ENCODE data around the gene SNAI3.

The SNAI3 gene

DNA sequence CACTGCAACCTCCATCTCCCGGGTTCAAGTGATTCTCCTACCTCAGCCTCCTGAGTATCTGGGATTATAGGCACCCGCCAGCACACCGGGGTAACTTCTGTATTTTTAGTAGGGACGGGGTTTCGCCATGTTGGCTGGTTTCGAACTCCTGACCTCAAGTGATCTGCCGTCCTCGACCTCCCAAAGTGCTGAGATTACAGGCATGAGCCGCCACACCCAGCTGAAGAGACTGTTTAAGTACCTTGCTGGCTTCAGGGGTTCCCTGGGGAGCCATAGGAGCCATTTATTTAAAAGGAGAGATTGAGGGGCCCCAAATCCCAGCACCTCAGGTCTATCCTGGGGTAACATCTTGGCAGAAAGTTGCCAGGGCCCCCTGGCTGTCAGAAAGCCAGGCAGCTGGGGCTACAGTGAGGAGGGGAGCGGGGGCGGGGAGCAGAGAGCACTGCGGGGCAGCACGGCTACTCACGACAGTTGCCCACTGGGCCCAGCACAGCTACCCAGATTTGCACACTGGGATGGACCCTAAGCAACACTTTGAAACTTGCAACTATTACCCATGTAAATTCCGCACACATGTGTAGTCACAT lies 1.6 kb downstream of the SNAI3 start:
- Histone ChIP-seq H3K4me3 (ENCODE audit: low read depth in 1 of 5, low read length in 5 of 5) (no peak overlapping the region), H3K4me1 (ENCODE audit: control insufficient read depth in 5 of 5, insufficient read depth in 5 of 5, low read length in 5 of 5) (peaks cover 0 to 42% (median 34%) of the 10 kb centered on the region in 5 donors), H3K36me3 (ENCODE audit: control insufficient read depth in 5 of 5, insufficient read depth in 5 of 5, low read length in 5 of 5) (no peaks in the 10 kb centered on the region), H3K27ac (ENCODE audit: low read depth, low read length) (no peak overlapping the region), H3K9me3 (ENCODE audit: control insufficient read depth in 5 of 5, low read length in 5 of 5) (no peaks in the 10 kb centered on the region), H3K27me3 (ENCODE audit: control insufficient read depth in 5 of 5, insufficient read depth in 4 of 5, low read length in 5 of 5) (peaks cover 22 to 56% (median 40%) of the 10 kb centered on the region in 5 donors), H3K9ac (ENCODE audit: low read length in 5 of 5) (no peak overlapping the region)

DNA sequence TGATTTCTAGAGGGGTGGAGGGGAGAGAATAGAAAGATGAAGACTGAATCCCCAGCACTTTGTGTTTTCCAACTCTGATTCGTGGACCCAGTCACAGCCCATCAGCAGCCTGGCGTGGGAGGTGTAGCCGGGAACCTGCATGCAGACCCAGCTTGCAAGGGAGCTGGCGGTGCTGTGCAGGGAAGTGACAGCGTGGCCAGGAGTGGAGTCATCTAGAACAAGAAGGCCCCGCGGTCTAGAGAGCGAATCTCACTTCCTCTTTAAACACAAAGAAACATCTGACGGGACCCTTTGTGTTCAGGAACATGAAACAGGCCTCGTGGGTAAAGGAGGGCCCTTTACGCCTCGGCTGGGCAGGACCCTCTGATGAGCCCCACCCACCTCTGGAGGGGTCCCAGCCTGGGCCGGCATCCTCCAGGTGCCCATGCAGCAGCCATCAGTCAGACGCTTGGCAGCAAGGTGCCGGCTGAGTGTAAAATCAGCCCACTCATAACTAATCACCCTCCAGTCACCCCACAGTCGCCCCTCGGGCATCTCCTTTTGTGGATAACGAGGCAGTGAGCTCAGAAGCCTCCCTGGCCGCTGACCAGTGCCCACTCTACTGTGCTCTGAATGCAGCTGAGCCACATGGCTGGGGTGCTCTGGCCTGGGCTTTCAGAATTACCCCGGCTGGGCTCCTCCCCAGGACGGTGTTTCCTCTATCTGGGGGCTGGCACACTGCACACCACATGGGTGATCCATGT lies 4.4 kb downstream of the SNAI3 start:
- H3K4me1 ChIP-seq (ENCODE audit: control insufficient read depth in 5 of 5, insufficient read depth in 5 of 5, low read length in 5 of 5) = peaks cover 0 to 47% (median 30%) of the 10 kb centered on the region in 5 donors
- H3K27ac ChIP-seq (ENCODE audit: low read depth, low read length) = no peak overlapping the region
- no peak overlapping the region for H3K9ac ChIP-seq (ENCODE audit: low read length in 5 of 5)
- H3K27me3 ChIP-seq (ENCODE audit: control insufficient read depth in 5 of 5, insufficient read depth in 4 of 5, low read length in 5 of 5) = peaks cover 36 to 56% (median 39%) of the 10 kb centered on the region in 5 donors
- H3K9me3 ChIP-seq (ENCODE audit: control insufficient read depth in 5 of 5, low read length in 5 of 5) = no peaks in the 10 kb centered on the region
- peaks cover 0 to 4% (median 0%) of the 10 kb centered on the region in 5 donors for H3K36me3 ChIP-seq (ENCODE audit: control insufficient read depth in 5 of 5, insufficient read depth in 5 of 5, low read length in 5 of 5)
- no peak overlapping the region for H3K4me3 ChIP-seq (ENCODE audit: low read depth in 1 of 5, low read length in 5 of 5)

DNA sequence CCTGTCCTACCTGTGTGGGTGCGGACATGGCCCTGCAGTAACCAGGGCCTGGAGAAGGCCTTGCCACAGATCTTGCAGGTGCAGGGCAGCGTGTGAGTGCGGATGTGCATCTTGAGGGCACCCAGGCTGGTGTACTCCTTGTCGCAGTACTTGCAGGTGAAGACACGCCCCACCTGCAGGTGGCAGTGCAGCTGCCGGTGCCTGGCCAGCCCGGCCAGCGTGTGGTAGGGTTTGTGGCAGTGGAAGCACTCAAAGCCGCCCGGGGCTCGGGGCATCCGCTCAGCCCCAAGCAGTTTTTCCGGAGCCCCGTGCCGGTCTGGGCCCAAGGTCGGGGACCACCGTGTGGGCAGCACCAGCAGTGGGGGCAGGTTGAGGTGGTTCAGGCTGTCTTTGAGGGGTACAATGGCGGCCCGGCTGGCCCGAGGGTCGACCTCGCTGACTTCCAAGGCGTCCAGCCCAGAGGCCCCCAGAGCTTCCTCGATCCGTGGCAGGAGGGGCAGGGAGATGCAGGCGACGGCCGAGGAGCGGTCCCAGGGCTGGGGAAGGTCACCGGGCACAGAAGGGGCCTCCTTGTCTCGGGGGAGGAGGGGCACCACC lies 5.1 kb downstream of the SNAI3 start:
- no peak overlapping the region for H3K4me3 ChIP-seq (ENCODE audit: low read depth in 1 of 5, low read length in 5 of 5)
- no peak overlapping the region for H3K27ac ChIP-seq (ENCODE audit: low read depth, low read length)
- H3K36me3 ChIP-seq (ENCODE audit: control insufficient read depth in 5 of 5, insufficient read depth in 5 of 5, low read length in 5 of 5) = peaks cover 0 to 4% (median 0%) of the 10 kb centered on the region in 5 donors
- no peaks in the 10 kb centered on the region for H3K9me3 ChIP-seq (ENCODE audit: control insufficient read depth in 5 of 5, low read length in 5 of 5)
- no peak overlapping the region for H3K9ac ChIP-seq (ENCODE audit: low read length in 5 of 5)
- H3K27me3 ChIP-seq (ENCODE audit: control insufficient read depth in 5 of 5, insufficient read depth in 4 of 5, low read length in 5 of 5) = peaks cover 36 to 56% (median 39%) of the 10 kb centered on the region in 5 donors
- H3K4me1 ChIP-seq (ENCODE audit: control insufficient read depth in 5 of 5, insufficient read depth in 5 of 5, low read length in 5 of 5) = peaks cover 0 to 42% (median 25%) of the 10 kb centered on the region in 5 donors

DNA sequence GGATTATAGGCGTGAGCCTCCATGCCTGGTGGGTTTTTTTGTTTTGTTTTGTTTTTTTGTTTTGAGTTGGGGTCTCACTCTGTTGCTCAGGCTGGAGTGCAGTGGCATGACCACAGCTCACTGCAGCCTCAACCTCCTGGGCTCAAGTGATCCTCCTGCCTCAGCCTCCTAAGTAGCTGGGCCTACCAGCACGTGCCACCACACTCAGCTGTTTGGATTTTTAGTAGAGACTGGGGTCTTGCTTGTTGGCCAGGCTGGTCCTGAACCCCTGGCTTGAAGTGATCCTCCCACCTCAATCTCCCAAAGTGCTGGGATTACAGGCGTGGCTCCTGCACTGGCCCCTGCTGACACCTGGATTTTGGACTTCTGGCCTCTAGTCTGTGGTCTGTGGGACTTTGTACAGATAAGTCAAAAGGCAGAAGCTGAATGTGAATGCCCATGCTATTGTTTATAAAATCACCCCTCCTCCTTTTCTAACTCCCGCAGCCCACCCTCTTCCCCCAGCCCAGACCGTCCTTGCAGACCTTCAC lies 5.7 kb downstream of the SNAI3 start:
- Histone ChIP-seq H3K9ac (ENCODE audit: low read length in 5 of 5) (no peak overlapping the region), H3K27ac (ENCODE audit: low read depth, low read length) (no peak overlapping the region), H3K36me3 (ENCODE audit: control insufficient read depth in 5 of 5, insufficient read depth in 5 of 5, low read length in 5 of 5) (peaks cover 0 to 4% (median 2%) of the 10 kb centered on the region in 5 donors), H3K27me3 (ENCODE audit: control insufficient read depth in 5 of 5, insufficient read depth in 4 of 5, low read length in 5 of 5) (peaks cover 36 to 54% (median 37%) of the 10 kb centered on the region in 5 donors), H3K4me1 (ENCODE audit: control insufficient read depth in 5 of 5, insufficient read depth in 5 of 5, low read length in 5 of 5) (peaks cover 0 to 36% (median 20%) of the 10 kb centered on the region in 5 donors), H3K9me3 (ENCODE audit: control insufficient read depth in 5 of 5, low read length in 5 of 5) (no peaks in the 10 kb centered on the region), H3K4me3 (ENCODE audit: low read depth in 1 of 5, low read length in 5 of 5) (no peak overlapping the region)

DNA sequence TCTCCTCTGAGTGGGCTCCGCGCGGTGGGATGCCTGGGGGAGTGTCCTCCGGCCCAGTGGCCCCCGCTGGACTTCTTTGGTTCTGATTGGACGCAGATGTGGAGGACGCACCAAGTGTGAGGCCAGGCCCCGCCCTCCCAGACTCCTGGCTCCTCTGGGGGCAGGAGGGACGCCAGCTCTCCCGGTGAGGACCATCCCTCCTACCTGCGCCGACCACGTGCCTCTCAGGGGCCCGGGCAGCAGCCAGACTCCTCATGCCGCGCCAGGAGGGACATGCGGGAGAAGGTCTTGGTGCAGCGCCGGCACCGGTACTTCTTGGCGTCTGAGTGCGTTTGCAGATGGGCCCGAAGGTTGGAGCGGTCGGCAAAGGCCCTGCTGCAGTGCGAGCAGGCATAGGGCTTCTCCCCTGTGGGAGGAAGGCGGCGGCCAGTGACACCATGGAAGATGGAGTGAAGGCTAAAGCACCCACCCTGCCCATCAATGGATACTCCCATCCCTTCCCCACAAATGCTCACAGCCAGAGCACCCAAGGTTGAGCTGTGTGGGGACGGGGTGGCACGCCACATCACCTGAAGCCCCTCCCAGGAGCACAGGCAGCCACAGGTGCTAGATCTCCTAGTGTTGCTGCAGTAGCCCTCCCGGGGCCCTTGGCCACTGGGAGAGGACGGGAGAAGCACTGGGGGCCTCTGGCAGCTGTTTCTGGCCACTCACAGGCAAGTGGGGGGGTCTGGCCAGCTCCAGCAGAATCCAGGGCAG lies 7.9 kb downstream of the SNAI3 start:
- no peak overlapping the region for H3K27ac ChIP-seq (ENCODE audit: low read depth, low read length)
- H3K9ac ChIP-seq (ENCODE audit: low read length in 5 of 5) = no peak overlapping the region
- H3K9me3 ChIP-seq (ENCODE audit: control insufficient read depth in 5 of 5, low read length in 5 of 5) = no peaks in the 10 kb centered on the region
- H3K4me3 ChIP-seq (ENCODE audit: low read depth in 1 of 5, low read length in 5 of 5) = no peak overlapping the region
- peaks cover 25 to 36% (median 34%) of the 10 kb centered on the region in 5 donors for H3K27me3 ChIP-seq (ENCODE audit: control insufficient read depth in 5 of 5, insufficient read depth in 4 of 5, low read length in 5 of 5)
- peaks cover 0 to 14% (median 9%) of the 10 kb centered on the region in 5 donors for H3K36me3 ChIP-seq (ENCODE audit: control insufficient read depth in 5 of 5, insufficient read depth in 5 of 5, low read length in 5 of 5)
- H3K4me1 ChIP-seq (ENCODE audit: control insufficient read depth in 5 of 5, insufficient read depth in 5 of 5, low read length in 5 of 5) = peaks cover 0 to 27% (median 13%) of the 10 kb centered on the region in 5 donors

DNA sequence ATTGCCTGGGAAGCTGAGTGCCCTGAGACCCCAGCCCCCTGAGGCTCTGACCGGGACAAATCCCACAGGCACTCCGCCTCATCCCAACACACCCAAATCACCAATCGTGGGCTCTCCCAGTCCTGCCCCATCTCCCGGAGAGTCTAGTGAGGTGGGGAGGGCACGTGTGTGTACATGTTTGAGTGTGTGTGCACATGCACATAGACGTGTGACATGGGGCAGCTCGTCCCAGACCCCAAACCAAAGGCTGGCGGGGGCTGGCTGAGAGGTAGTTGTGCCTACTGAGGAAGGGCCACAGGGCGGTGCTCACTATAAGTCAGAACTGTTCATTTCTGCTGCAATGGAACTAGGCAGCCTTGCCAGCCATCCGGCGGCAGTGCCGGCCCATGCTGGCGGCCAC lies 8.6 kb downstream of the SNAI3 start:
- H3K4me1 ChIP-seq (ENCODE audit: control insufficient read depth in 5 of 5, insufficient read depth in 5 of 5, low read length in 5 of 5) = peaks cover 0 to 27% (median 13%) of the 10 kb centered on the region in 5 donors
- H3K27ac ChIP-seq (ENCODE audit: low read depth, low read length) = no peak overlapping the region
- H3K9ac ChIP-seq (ENCODE audit: low read length in 5 of 5) = no peak overlapping the region
- no peaks in the 10 kb centered on the region for H3K9me3 ChIP-seq (ENCODE audit: control insufficient read depth in 5 of 5, low read length in 5 of 5)
- no peak overlapping the region for H3K4me3 ChIP-seq (ENCODE audit: low read depth in 1 of 5, low read length in 5 of 5)
- peaks cover 25 to 36% (median 34%) of the 10 kb centered on the region in 5 donors for H3K27me3 ChIP-seq (ENCODE audit: control insufficient read depth in 5 of 5, insufficient read depth in 4 of 5, low read length in 5 of 5)
- peaks cover 0 to 14% (median 9%) of the 10 kb centered on the region in 5 donors for H3K36me3 ChIP-seq (ENCODE audit: control insufficient read depth in 5 of 5, insufficient read depth in 5 of 5, low read length in 5 of 5)

DNA sequence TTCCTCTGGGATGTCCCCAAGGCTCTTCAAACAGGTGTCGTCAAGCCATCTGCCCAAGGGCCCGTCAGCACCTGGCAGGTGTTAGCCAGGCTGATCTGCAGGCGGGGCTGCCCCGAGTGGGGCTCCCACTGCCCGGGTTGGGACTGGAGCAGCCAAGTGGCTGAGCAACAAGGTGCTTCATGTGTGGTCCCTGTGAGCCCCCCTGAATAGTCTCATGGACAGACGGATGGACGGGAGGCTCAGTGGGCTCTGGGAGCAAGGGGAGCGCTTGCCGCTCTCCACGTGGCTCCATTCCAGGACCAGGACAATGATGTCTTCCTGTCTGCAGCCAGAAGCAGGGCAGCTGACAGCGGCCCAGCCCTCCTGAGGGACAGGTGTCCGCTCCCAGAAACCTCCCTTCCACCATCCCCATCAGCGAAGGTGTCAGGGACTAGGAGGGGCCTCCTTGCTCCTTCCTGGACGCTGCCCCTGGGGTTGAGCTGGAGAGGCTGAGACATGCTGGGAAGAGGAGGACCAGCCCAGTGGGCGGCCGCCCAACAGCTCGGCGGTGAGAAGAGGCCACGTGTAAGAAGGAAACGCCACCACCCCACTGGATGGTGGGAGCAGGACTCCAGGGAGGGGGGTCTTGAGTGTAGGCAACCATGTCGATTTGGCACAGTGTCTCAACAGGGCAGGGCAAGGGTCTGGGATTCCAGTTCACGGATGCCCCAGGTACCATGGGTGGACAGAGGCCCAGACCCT lies 9.6 kb downstream of the SNAI3 start:
- Histone ChIP-seq H3K27me3 (ENCODE audit: control insufficient read depth in 5 of 5, insufficient read depth in 4 of 5, low read length in 5 of 5) (peaks cover 18 to 29% (median 27%) of the 10 kb centered on the region in 5 donors), H3K36me3 (ENCODE audit: control insufficient read depth in 5 of 5, insufficient read depth in 5 of 5, low read length in 5 of 5) (peaks cover 0 to 18% (median 9%) of the 10 kb centered on the region in 5 donors), H3K9me3 (ENCODE audit: control insufficient read depth in 5 of 5, low read length in 5 of 5) (no peaks in the 10 kb centered on the region), H3K27ac (ENCODE audit: low read depth, low read length) (no peak overlapping the region), H3K4me3 (ENCODE audit: low read depth in 1 of 5, low read length in 5 of 5) (no peak overlapping the region), H3K4me1 (ENCODE audit: control insufficient read depth in 5 of 5, insufficient read depth in 5 of 5, low read length in 5 of 5) (peaks cover 0 to 21% (median 6%) of the 10 kb centered on the region in 5 donors), H3K9ac (ENCODE audit: low read length in 5 of 5) (no peak overlapping the region)

DNA sequence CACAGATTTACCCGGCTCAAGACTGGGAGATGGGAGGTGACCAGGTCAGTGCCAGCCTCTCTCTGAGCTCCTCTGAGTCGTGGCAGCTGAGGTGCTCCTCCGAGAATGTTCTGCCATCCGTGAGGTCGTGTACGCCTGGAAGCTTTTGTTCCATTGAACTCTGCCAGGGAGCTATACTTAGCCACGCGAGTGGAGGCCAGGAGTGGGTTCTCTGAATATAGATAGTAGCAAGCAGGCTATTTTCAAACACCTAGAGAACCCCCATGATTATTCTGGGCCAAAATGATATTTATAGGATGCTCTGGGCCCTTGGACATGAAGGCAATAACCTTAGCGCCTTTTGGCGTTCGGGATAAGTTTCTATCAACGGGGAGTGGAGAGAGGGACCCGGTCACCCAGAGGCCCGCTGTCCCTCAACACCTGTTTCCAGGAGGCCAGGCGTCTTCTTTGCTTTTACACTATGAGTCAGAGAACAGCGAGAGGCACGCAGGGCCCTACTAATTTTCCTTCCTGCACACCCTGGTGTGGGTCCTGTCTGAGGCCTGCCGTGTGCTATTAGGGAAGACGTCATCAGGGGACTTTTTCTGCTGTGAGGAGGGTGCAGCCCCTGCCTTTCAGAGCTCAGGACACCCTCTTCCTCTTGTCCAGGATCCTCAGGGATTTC lies 12.5 kb downstream of the SNAI3 start:
- H3K36me3 ChIP-seq (ENCODE audit: control insufficient read depth in 5 of 5, insufficient read depth in 5 of 5, low read length in 5 of 5) = peaks cover 0 to 19% (median 9%) of the 10 kb centered on the region in 5 donors
- peaks cover 2 to 14% (median 5%) of the 10 kb centered on the region in 5 donors for H3K4me1 ChIP-seq (ENCODE audit: control insufficient read depth in 5 of 5, insufficient read depth in 5 of 5, low read length in 5 of 5)
- H3K27ac ChIP-seq (ENCODE audit: low read depth, low read length) = no peak overlapping the region
- no peak overlapping the region for H3K4me3 ChIP-seq (ENCODE audit: low read depth in 1 of 5, low read length in 5 of 5)
- H3K27me3 ChIP-seq (ENCODE audit: control insufficient read depth in 5 of 5, insufficient read depth in 4 of 5, low read length in 5 of 5) = peaks cover 6 to 17% (median 12%) of the 10 kb centered on the region in 5 donors
- H3K9me3 ChIP-seq (ENCODE audit: control insufficient read depth in 5 of 5, low read length in 5 of 5) = no peaks in the 10 kb centered on the region
- H3K9ac ChIP-seq (ENCODE audit: low read length in 5 of 5) = no peak overlapping the region

DNA sequence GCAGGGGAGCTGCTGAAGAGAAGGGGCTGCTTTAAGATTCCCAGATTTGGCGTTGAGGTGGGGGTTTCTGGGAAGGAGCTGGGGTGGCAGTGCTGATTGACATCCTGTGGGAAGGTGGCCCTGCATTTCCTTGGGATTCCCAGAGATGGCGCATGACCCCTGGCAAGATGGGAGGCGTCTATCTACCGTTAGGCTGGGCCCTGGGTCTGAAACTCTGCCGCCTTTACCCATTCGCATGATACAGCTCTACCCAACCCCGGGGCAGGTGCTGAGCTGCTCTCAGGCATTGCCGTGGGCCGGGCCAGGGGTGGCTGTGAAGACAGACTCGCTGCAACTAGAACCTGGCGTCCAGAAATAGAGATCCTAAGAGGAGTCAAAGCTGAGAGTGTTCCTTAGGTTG lies 13.5 kb downstream of the SNAI3 start:
- H3K9me3 ChIP-seq (ENCODE audit: control insufficient read depth in 5 of 5, low read length in 5 of 5) = no peaks in the 10 kb centered on the region
- peaks cover 0 to 7% (median 3%) of the 10 kb centered on the region in 5 donors for H3K27me3 ChIP-seq (ENCODE audit: control insufficient read depth in 5 of 5, insufficient read depth in 4 of 5, low read length in 5 of 5)
- no peak overlapping the region for H3K9ac ChIP-seq (ENCODE audit: low read length in 5 of 5)
- H3K4me1 ChIP-seq (ENCODE audit: control insufficient read depth in 5 of 5, insufficient read depth in 5 of 5, low read length in 5 of 5) = peaks cover 0 to 8% (median 3%) of the 10 kb centered on the region in 5 donors
- peaks cover 0 to 16% (median 9%) of the 10 kb centered on the region in 5 donors for H3K36me3 ChIP-seq (ENCODE audit: control insufficient read depth in 5 of 5, insufficient read depth in 5 of 5, low read length in 5 of 5)
- no peak overlapping the region for H3K4me3 ChIP-seq (ENCODE audit: low read depth in 1 of 5, low read length in 5 of 5)
- H3K27ac ChIP-seq (ENCODE audit: low read depth, low read length) = no peak overlapping the region
